ENCODE data around the gene RPS14. TPM values are rescaled to one million over a fixed set of nuclear protein-coding genes. Genes with fewer than 3 reads are reported as not detected.

The RPS14 gene
- total RNA-seq, 1 donor from 2014 or later: 3,646 TPM

- no peak for DNase-seq (ENCODE audit: low read depth)
- no peak overlapping the region for H3K4me3 ChIP-seq (ENCODE audit: low read depth, low read length)
- TF ChIP-seq CTCF (conservative IDR thresholded peaks at IDR 0.05; ENCODE audit: low read depth, low read length): no peak
Observed at GRCh38 chr5:150395688-150395975, 53.9 kb downstream of the RPS14 start.

- no peak overlapping the region for H3K4me3 ChIP-seq (ENCODE audit: low read depth, low read length)
- TF ChIP-seq CTCF (conservative IDR thresholded peaks at IDR 0.05; ENCODE audit: low read depth, low read length): peak; percentile 14
- DNase-seq (ENCODE audit: low read depth): no peak
Observed at GRCh38 chr5:150394912-150395687, 54.4 kb downstream of the RPS14 start.

GRCh38 chr5:150394131-150394530 is 55.4 kb downstream of the RPS14 start:
- no peak for DNase-seq (ENCODE audit: low read depth)
- no peak overlapping the region for H3K4me3 ChIP-seq (ENCODE audit: low read depth, low read length)
- no peak for TF ChIP-seq CTCF (conservative IDR thresholded peaks at IDR 0.05; ENCODE audit: low read depth, low read length)

GRCh38 chr5:150393096-150393645 is 56.4 kb downstream of the RPS14 start:
- no peak overlapping the region for H3K4me3 ChIP-seq (ENCODE audit: low read depth, low read length)
- no peak for TF ChIP-seq CTCF (conservative IDR thresholded peaks at IDR 0.05; ENCODE audit: low read depth, low read length)
- DNase-seq (ENCODE audit: low read depth): no peak

GRCh38 chr5:150392680-150393079 is 56.9 kb downstream of the RPS14 start:
- H3K4me3 ChIP-seq (ENCODE audit: low read depth, low read length): no peak overlapping the region
- no peak for DNase-seq (ENCODE audit: low read depth)
- TF ChIP-seq CTCF (conservative IDR thresholded peaks at IDR 0.05; ENCODE audit: low read depth, low read length): no peak

Other genes with a start within 250 kb of the RPS14 start
- gene CAMK2A, start 160.0 kb downstream of the RPS14 start, total RNA-seq: not detected in 2 replicates
- 2.3 and 5.7 TPM in 2 replicates for gene ARSI, start 146.8 kb downstream of the RPS14 start, total RNA-seq
- 44.3 and 79.9 TPM in 2 replicates for gene TCOF1, start 92.0 kb downstream of the RPS14 start, total RNA-seq
- gene CD74, start 36.8 kb downstream of the RPS14 start, total RNA-seq: 31.2 and 54.4 TPM in 2 replicates
- 64.2 and 65.4 TPM in 2 replicates for gene NDST1, start 58.4 kb upstream of the RPS14 start, total RNA-seq
- gene SYNPO, start 190.9 kb upstream of the RPS14 start, total RNA-seq: 0.43 and 1.4 TPM in 2 replicates
- gene MYOZ3, start 211.5 kb upstream of the RPS14 start, total RNA-seq: 2.2 and 3.6 TPM in 2 replicates

Data from epithelial cell of proximal tubule (primary cell).